Mucosa of rectum (tissue), 2 donors: ENCODE data around the gene JAML.

ENCODE experiments used
- H3K27ac ChIP-seq, 2 donors: one replicate each; pipeline ENCODE4 v1.7.0; 2013; ENCODE audit warnings: inconsistent platforms in 2 of 2, low read depth in 2 of 2, low read length in 2 of 2
- H3K27me3 ChIP-seq, 2 donors: one replicate each; pipeline ENCODE4 v1.7.0; 2013; ENCODE audit warnings: low read length in 2 of 2; ENCODE audit not compliant: control insufficient read depth in 2 of 2, insufficient read depth in 2 of 2
- H3K36me3 ChIP-seq, 2 donors: one replicate each; pipeline ENCODE4 v1.7.0; 2013; ENCODE audit warnings: low read length in 2 of 2; ENCODE audit not compliant: control insufficient read depth in 2 of 2, insufficient read depth in 2 of 2
- H3K4me1 ChIP-seq, 2 donors: one replicate each; pipeline ENCODE4 v1.7.0; 2013; ENCODE audit warnings: low read length in 2 of 2, mild to moderate bottlenecking in 1 of 2; ENCODE audit not compliant: control insufficient read depth in 2 of 2, insufficient read depth in 2 of 2
- H3K4me3 ChIP-seq, 2 donors: one replicate each; pipeline ENCODE4 v1.7.0; 2013; ENCODE audit warnings: low read length in 2 of 2
- H3K9ac ChIP-seq, 2 donors: one replicate each; pipeline ENCODE4 v1.7.0; 2013; ENCODE audit warnings: low read length in 2 of 2, low read depth in 1 of 2, mild to moderate bottlenecking in 1 of 2
- H3K9me3 ChIP-seq, 2 donors: one replicate each; pipeline ENCODE4 v1.7.0; 2013; ENCODE audit warnings: low read length in 2 of 2; ENCODE audit not compliant: control insufficient read depth in 2 of 2
- donor health status: healthy.
- donor health status: Normal muscosa, but diverticular disease.

Gene JAML

GRCh38 chr11:118219244-118219643, 5.6 kb downstream of the JAML start:
- peak overlapping the region in 1 of 2 donors; percentile 50 for H3K27ac ChIP-seq
- peaks cover 0 to 3% of the 10 kb centered on the region in 2 donors for H3K27me3 ChIP-seq
- H3K9ac ChIP-seq: peak overlapping the region in 1 of 2 donors; percentile 28
- H3K4me1 ChIP-seq: peaks cover 7 to 8% of the 10 kb centered on the region in 2 donors
- no peaks in the 10 kb centered on the region for H3K36me3 ChIP-seq
- H3K4me3 ChIP-seq: peak overlapping the region in 1 of 2 donors; percentile 0
- no peaks in the 10 kb centered on the region for H3K9me3 ChIP-seq

GRCh38 chr11:118217575-118217974, 7.2 kb downstream of the JAML start:
- Histone ChIP-seq H3K9ac (no peak overlapping the region), H3K27ac (peak overlapping the region in 1 of 2 donors; percentile 4), H3K27me3 (peaks cover 0 to 3% of the 10 kb centered on the region in 2 donors), H3K4me1 (peaks cover 22 to 23% of the 10 kb centered on the region in 2 donors), H3K9me3 (no peaks in the 10 kb centered on the region), H3K36me3 (no peaks in the 10 kb centered on the region), H3K4me3 (no peak overlapping the region)

- Histone ChIP-seq H3K27me3 (peaks cover 0 to 3% of the 10 kb centered on the region in 2 donors), H3K4me3 (peak overlapping the region in 1 of 2 donors; percentile 13), H3K4me1 (peaks cover 27 to 30% of the 10 kb centered on the region in 2 donors), H3K27ac (peak overlapping the region; percentile 4 to 35), H3K9ac (no peak overlapping the region), H3K36me3 (no peaks in the 10 kb centered on the region), H3K9me3 (no peaks in the 10 kb centered on the region)
These were observed 8.0 kb downstream of the JAML start for GRCh38 chr11:118216621-118217481.

- H3K4me3 ChIP-seq: no peak overlapping the region
- H3K27ac ChIP-seq: peak overlapping the region in 1 of 2 donors; percentile 50
- no peaks in the 10 kb centered on the region for H3K27me3 ChIP-seq
- H3K4me1 ChIP-seq: peaks cover 33 to 35% of the 10 kb centered on the region in 2 donors
- no peak overlapping the region for H3K9ac ChIP-seq
- H3K9me3 ChIP-seq: no peaks in the 10 kb centered on the region
- no peaks in the 10 kb centered on the region for H3K36me3 ChIP-seq
These were observed 9.0 kb downstream of the JAML start for GRCh38 chr11:118215765-118216164.

DNA sequence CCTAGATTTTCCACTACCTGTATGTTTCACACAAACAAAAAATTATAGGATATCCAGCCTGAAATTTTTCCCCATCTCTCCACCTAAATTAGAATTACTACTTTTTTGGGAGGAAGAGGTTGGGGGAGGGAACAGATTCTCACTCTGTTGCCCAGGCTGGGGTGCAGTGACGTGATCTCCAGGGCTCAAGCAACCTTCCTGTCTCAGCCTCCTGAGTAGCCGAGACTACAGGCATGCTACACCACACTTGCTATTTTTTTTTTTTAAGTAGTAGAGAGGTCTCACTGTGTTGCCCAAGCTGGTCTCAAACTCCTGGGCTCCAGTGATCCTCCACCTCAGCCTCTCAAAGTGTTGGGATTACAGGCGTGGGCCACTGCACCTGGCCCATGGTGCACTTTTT, 9.5 kb downstream of the JAML start:
- peaks cover 33 to 36% of the 10 kb centered on the region in 2 donors for H3K4me1 ChIP-seq
- peak overlapping the region in 1 of 2 donors; percentile 83 for H3K27ac ChIP-seq

DNA sequence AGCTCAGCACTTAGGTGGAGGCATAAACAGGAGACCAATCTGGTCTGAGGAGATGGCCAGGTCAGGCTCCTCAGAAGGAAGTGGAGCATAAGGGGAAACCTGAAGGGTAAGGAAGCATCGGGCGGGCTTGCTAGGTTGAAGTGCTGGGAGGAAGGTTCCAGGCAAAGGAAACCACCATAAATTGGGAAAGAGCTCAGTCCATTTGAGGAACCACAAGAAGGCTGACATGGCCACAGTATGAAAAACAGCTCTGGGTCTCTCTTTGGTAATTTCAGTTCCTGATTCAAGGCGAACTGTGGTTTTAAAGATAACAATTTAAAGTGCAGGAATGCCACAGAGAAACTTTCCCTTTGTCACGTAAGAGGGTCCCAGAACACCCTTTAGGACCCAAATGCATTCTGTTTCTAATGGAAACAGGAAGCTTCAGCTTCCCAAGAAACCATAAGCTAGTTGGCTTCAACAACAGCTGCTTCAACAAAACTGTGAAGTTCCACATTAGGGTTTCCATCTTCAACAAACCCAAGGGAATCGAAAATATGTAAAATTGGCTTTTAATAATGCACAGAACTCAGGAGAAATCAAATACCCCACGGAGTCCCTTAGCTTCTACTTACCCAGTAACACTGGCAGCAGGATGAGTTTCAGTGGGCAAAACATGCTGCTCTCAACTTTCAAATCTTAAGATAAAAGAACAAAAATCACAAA, 10.4 kb downstream of the JAML start:
- H3K4me3 ChIP-seq: peak overlapping the region in 1 of 2 donors; percentile 58
- peak overlapping the region; percentile 68 to 83 for H3K27ac ChIP-seq
- no peaks in the 10 kb centered on the region for H3K9me3 ChIP-seq
- H3K4me1 ChIP-seq: peaks cover 33 to 36% of the 10 kb centered on the region in 2 donors
- no peaks in the 10 kb centered on the region for H3K36me3 ChIP-seq
- peak overlapping the region in 1 of 2 donors; percentile 27 for H3K9ac ChIP-seq
- no peaks in the 10 kb centered on the region for H3K27me3 ChIP-seq

More for the DNA sequence above, 9.5 kb downstream of the JAML start:
- Histone ChIP-seq H3K9me3 (no peaks in the 10 kb centered on the region), H3K27me3 (no peaks in the 10 kb centered on the region), H3K4me3 (no peak overlapping the region), H3K9ac (no peak overlapping the region), H3K36me3 (no peaks in the 10 kb centered on the region)

GRCh38 chr11:118213781-118214180, 11.0 kb downstream of the JAML start:
- Histone ChIP-seq H3K27me3 (no peaks in the 10 kb centered on the region), H3K36me3 (no peaks in the 10 kb centered on the region), H3K27ac (peak overlapping the region; percentile 68 to 83), H3K4me1 (peaks cover 33 to 36% of the 10 kb centered on the region in 2 donors), H3K4me3 (peak overlapping the region in 1 of 2 donors; percentile 58), H3K9me3 (no peaks in the 10 kb centered on the region), H3K9ac (no peak overlapping the region)

GRCh38 chr11:118213201-118213600, 11.6 kb downstream of the JAML start:
- H3K4me3 ChIP-seq: peak overlapping the region in 1 of 2 donors; percentile 22
- peaks cover 33 to 36% of the 10 kb centered on the region in 2 donors for H3K4me1 ChIP-seq
- no peak overlapping the region for H3K9ac ChIP-seq
- no peaks in the 10 kb centered on the region for H3K36me3 ChIP-seq
- H3K27ac ChIP-seq: peak overlapping the region; percentile 68 to 83
- H3K9me3 ChIP-seq: no peaks in the 10 kb centered on the region
- H3K27me3 ChIP-seq: no peaks in the 10 kb centered on the region

- no peaks in the 10 kb centered on the region for H3K36me3 ChIP-seq
- no peak overlapping the region for H3K4me3 ChIP-seq
- no peak overlapping the region for H3K9ac ChIP-seq
- no peaks in the 10 kb centered on the region for H3K27me3 ChIP-seq
- peak overlapping the region; percentile 22 to 83 for H3K27ac ChIP-seq
- peaks cover 33 to 36% of the 10 kb centered on the region in 2 donors for H3K4me1 ChIP-seq
- no peaks in the 10 kb centered on the region for H3K9me3 ChIP-seq
These were observed 12.0 kb downstream of the JAML start for GRCh38 chr11:118212781-118213191.
